ENCODE data around the gene PROKR1. TPM values are rescaled to one million over a fixed set of nuclear protein-coding genes. Genes with fewer than 3 reads are reported as not detected.
"Not testable (repeated sequence)": the region's sequence is repeated elsewhere in the genome, so short reads cannot be mapped to it uniquely, and the experiment has no call there.

PROKR1 gene
- total RNA-seq, 2 experiments from 2014 or later, result 0.52 to 0.60 TPM

GRCh38 chr2:68673631-68674030 is 30.3 kb downstream of the PROKR1 start:
- Mint-ChIP-seq H3K36me3 (peaks cover 4% of the 10 kb centered on the region), H3K27ac (no peak overlapping the region), H3K4me3 (no peak overlapping the region), H3K9me3 (peaks cover 6% of the 10 kb centered on the region), H3K4me1 (peaks cover 5% of the 10 kb centered on the region), H3K27me3 (peaks cover 10% of the 10 kb centered on the region)
- no peak for DNase-seq

- Mint-ChIP-seq H3K27ac (no peak overlapping the region), H3K36me3 (peaks cover 4% of the 10 kb centered on the region), H3K4me3 (no peak overlapping the region), H3K9me3 (peaks cover 7% of the 10 kb centered on the region), H3K4me1 (peaks cover 3% of the 10 kb centered on the region), H3K27me3 (peaks cover 13% of the 10 kb centered on the region)
- no peak for DNase-seq
Measured at GRCh38 chr2:68675470-68675869, 32.1 kb downstream of the PROKR1 start.

DNA sequence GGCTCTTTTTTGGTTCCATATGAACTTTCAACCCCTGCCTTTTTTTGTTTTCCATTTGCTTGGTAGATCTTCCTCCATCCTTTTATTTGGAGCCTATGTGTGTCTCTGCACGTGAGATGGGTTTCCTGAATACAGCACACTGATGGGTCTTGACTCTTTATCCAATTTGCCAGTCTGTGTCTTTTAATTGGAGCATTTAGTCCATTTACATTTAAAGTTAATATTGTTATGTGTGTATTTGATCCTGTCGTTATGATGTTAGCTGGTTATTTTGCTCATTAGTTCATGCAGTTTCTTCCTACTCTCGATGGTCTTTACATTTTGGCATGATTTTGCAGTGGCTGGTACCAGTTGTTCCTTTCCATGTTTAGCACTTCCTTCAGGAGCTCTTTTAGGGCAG is 34.5 kb downstream of the PROKR1 start:
- not testable (repeated sequence) for DNase-seq, H3K4me3 Mint-ChIP-seq, H3K36me3 Mint-ChIP-seq, H3K27ac Mint-ChIP-seq, H3K4me1 Mint-ChIP-seq
- Mint-ChIP-seq H3K9me3 (peaks cover 12% of the 10 kb centered on the region), H3K27me3 (peaks cover 22% of the 10 kb centered on the region)

GRCh38 chr2:68679166-68679916 is 36.0 kb downstream of the PROKR1 start:
- peak; percentile 18 for DNase-seq

DNA sequence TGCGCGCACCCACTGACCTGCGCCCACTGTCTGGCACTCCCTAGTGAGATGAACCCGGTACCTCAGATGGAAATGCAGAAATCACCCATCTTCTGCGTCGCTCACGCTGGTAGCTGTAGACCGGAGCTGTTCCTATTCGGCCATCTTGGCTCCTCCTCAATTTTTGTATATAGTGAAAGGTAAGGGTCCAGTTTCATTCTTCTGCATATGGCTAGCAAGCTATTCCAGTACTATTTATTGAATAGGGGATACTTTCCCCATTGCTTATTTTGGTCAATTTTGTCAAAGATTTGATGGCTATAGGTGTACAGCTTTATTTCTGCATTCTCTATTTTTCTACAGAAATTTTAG is 36.5 kb downstream of the PROKR1 start:
- not testable (repeated sequence) for DNase-seq, H3K36me3 Mint-ChIP-seq, H3K4me1 Mint-ChIP-seq
- Mint-ChIP-seq H3K27me3 (peaks cover 21% of the 10 kb centered on the region), H3K9me3 (peaks cover 12% of the 10 kb centered on the region), H3K27ac (peak overlapping the region; percentile 52), H3K4me3 (peak overlapping the region; percentile 63)

More at GRCh38 chr2:68679166-68679916, 36.0 kb downstream of the PROKR1 start:
- not testable (repeated sequence) for H3K36me3 Mint-ChIP-seq, H3K4me1 Mint-ChIP-seq
- H3K9me3 Mint-ChIP-seq, result peaks cover 12% of the 10 kb centered on the region
- peak overlapping the region; percentile 63 for H3K4me3 Mint-ChIP-seq
- peaks cover 21% of the 10 kb centered on the region for H3K27me3 Mint-ChIP-seq
- peak overlapping the region; percentile 52 for H3K27ac Mint-ChIP-seq

- H3K9me3 Mint-ChIP-seq, result peaks cover 7% of the 10 kb centered on the region
- H3K36me3 Mint-ChIP-seq, result peaks cover 5% of the 10 kb centered on the region
- H3K27ac Mint-ChIP-seq, result no peak overlapping the region
- H3K27me3 Mint-ChIP-seq, result peaks cover 13% of the 10 kb centered on the region
- peaks cover 10% of the 10 kb centered on the region for H3K4me1 Mint-ChIP-seq
- no peak overlapping the region for H3K4me3 Mint-ChIP-seq
- no peak for DNase-seq
Measured at GRCh38 chr2:68684197-68684596, 40.8 kb downstream of the PROKR1 start.

DNA sequence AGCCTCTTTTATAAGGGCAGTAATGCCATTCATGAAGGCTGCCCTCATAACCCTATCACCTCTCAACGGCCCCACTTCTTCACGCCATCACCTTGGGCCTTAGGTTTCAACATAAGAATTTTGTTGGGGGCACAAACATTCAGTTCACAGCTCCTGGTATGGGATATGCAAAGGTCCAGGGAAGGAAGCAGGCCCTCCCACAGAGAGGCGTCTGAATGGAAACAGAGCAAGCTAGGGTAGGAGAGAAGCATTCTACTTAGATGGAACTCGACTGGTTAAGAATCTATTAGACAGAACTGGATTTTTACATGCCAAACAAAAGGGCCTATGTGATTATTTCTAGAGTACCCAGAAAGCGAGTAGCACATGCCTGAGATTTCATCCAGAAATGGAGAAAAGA is 42.8 kb downstream of the PROKR1 start:
- H3K36me3 Mint-ChIP-seq, result peaks cover 5% of the 10 kb centered on the region
- peaks cover 1% of the 10 kb centered on the region for H3K9me3 Mint-ChIP-seq
- DNase-seq, result no peak
- H3K27me3 Mint-ChIP-seq, result peaks cover 13% of the 10 kb centered on the region
- H3K27ac Mint-ChIP-seq, result no peak overlapping the region
- peaks cover 29% of the 10 kb centered on the region for H3K4me1 Mint-ChIP-seq
- no peak overlapping the region for H3K4me3 Mint-ChIP-seq

GRCh38 chr2:68687018-68687417 is 43.6 kb downstream of the PROKR1 start:
- Mint-ChIP-seq H3K27me3 (peaks cover 14% of the 10 kb centered on the region), H3K4me3 (no peak overlapping the region), H3K4me1 (peaks cover 32% of the 10 kb centered on the region), H3K27ac (no peak overlapping the region), H3K9me3 (peaks cover 1% of the 10 kb centered on the region), H3K36me3 (peaks cover 11% of the 10 kb centered on the region)
- DNase-seq, result no peak

DNA sequence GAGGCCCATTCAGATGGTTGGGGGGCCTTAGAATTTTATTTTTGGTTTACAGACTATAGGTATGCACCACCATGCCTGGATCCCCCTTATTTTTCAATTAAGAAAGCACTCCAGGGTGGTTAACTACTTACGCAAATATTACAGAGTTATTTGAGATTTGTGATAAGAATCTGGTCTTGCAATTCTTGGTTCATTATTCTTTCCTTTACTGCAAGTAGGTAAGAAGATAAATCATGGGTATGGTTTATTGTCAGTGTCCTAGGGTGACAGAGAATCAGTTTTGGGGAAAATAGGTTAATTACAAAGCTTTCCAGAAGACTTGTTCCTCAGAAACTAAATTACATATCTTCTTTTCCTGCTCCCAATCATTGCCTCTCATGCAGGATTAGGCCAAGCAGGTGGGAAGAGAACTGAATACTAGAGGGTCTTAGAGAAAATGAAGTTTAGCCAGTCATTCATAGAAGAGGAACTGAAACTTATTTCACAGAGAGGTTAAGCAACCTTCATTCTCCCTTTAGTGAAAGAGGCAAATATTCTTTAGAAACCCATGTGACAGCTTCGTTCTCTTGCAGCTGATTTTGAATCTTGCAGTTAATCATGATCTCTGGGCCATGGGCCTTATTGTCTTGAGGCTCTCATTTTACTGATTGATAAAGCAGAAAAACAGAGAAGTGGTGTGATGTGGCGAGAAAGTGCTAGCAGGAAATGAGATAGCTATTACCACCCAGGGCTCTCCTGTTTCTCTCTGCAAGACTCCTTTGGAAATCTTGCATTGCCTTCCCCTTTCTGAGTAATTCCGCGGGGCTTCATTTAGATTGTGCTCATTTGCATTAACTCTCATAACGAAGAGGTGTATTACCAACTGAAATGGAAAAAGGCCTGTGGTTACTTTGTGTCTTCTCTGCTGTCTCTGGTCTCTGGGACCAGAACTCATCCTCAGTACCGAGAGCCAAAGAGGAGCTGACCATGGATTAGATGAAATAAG is 46.5 kb downstream of the PROKR1 start:
- H3K4me1 Mint-ChIP-seq, result peaks cover 33% of the 10 kb centered on the region
- DNase-seq, result peak; percentile 26
- H3K9me3 Mint-ChIP-seq, result peaks cover 1% of the 10 kb centered on the region
- H3K27me3 Mint-ChIP-seq, result peaks cover 11% of the 10 kb centered on the region
- H3K4me3 Mint-ChIP-seq, result peak overlapping the region; percentile 11
- H3K27ac Mint-ChIP-seq, result peak overlapping the region; percentile 86
- H3K36me3 Mint-ChIP-seq, result peaks cover 14% of the 10 kb centered on the region

GRCh38 chr2:68690851-68691250 is 47.5 kb downstream of the PROKR1 start:
- Mint-ChIP-seq H3K27ac (no peak overlapping the region), H3K4me1 (peaks cover 32% of the 10 kb centered on the region), H3K9me3 (peaks cover 3% of the 10 kb centered on the region), H3K27me3 (peaks cover 11% of the 10 kb centered on the region), H3K4me3 (no peak overlapping the region), H3K36me3 (peaks cover 14% of the 10 kb centered on the region)
- no peak for DNase-seq

GRCh38 chr2:68692511-68692910 is 49.1 kb downstream of the PROKR1 start:
- H3K4me3 Mint-ChIP-seq, result no peak overlapping the region
- H3K27ac Mint-ChIP-seq, result no peak overlapping the region
- no peak for DNase-seq
- H3K4me1 Mint-ChIP-seq, result peaks cover 30% of the 10 kb centered on the region
- peaks cover 2% of the 10 kb centered on the region for H3K9me3 Mint-ChIP-seq
- H3K36me3 Mint-ChIP-seq, result peaks cover 14% of the 10 kb centered on the region
- peaks cover 15% of the 10 kb centered on the region for H3K27me3 Mint-ChIP-seq

DNA sequence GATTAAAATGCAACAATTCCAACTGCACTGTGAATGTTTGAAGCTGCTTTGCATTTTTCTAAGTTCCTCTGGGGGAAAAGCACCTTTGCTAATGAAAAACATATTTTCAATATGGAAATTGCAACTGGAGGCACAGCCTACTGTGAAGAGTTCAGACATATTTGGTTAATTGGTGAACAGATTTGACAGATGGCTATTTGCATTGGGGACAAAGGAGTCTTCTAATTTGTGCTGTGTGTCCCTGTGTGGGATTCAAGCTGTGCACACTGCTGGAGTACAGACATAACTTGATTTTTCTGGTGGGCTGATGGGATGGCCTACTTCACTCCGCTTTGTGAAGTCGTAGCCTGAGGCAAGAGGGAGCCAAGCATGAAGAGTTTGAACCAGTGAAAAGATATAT is 50.6 kb downstream of the PROKR1 start:
- no peak overlapping the region for H3K27ac Mint-ChIP-seq
- DNase-seq, result no peak
- H3K9me3 Mint-ChIP-seq, result peaks cover 2% of the 10 kb centered on the region
- H3K4me3 Mint-ChIP-seq, result no peak overlapping the region
- peaks cover 28% of the 10 kb centered on the region for H3K4me1 Mint-ChIP-seq
- peaks cover 15% of the 10 kb centered on the region for H3K27me3 Mint-ChIP-seq
- peaks cover 8% of the 10 kb centered on the region for H3K36me3 Mint-ChIP-seq

DNA sequence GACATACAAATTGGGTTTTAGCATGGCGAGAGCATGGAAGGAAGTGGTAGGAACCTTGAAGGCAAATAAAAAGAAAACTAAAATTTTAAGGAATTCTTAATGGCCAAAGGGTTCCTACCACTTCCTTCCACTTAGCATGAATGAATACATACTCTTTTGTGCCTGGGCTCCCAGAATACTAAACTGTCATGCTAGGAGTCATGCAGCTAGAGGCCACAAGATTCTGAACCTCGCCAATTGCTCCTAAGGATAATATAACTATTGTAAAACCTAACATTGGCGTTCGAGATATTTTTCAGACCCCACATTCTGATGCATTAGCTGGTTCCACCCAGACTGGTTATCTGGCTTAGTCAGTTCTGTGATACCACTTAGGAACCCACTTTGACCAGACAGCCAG is 52.6 kb downstream of the PROKR1 start:
- peaks cover 12% of the 10 kb centered on the region for H3K36me3 Mint-ChIP-seq
- no peak overlapping the region for H3K27ac Mint-ChIP-seq
- H3K4me3 Mint-ChIP-seq, result no peak overlapping the region
- H3K9me3 Mint-ChIP-seq, result peaks cover 16% of the 10 kb centered on the region
- H3K27me3 Mint-ChIP-seq, result peaks cover 15% of the 10 kb centered on the region
- H3K4me1 Mint-ChIP-seq, result peaks cover 8% of the 10 kb centered on the region
- DNase-seq, result no peak

DNA sequence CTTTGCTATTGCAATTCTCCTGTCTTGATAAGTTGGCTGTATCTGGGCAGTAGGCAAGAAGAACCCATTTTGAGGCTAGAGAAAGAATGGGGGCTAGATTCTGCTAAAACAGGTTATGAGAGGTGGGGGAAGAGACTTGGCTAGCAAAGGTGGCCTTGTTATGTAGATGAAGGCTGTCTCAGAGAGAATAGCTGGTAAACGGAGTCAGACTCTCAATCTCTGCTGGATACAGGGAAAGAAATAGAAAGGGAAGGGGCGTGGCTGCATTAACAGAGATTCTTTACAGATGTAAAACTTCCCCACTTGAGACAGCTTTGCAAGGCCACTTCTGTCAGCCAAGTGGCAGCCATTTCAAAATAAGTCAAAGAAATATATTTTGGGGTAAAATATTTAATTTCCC is 53.2 kb downstream of the PROKR1 start:
- Mint-ChIP-seq H3K4me3 (no peak overlapping the region), H3K9me3 (peaks cover 16% of the 10 kb centered on the region), H3K36me3 (peaks cover 11% of the 10 kb centered on the region), H3K27ac (no peak overlapping the region), H3K27me3 (peaks cover 14% of the 10 kb centered on the region), H3K4me1 (peaks cover 5% of the 10 kb centered on the region)
- DNase-seq, result no peak

DNA sequence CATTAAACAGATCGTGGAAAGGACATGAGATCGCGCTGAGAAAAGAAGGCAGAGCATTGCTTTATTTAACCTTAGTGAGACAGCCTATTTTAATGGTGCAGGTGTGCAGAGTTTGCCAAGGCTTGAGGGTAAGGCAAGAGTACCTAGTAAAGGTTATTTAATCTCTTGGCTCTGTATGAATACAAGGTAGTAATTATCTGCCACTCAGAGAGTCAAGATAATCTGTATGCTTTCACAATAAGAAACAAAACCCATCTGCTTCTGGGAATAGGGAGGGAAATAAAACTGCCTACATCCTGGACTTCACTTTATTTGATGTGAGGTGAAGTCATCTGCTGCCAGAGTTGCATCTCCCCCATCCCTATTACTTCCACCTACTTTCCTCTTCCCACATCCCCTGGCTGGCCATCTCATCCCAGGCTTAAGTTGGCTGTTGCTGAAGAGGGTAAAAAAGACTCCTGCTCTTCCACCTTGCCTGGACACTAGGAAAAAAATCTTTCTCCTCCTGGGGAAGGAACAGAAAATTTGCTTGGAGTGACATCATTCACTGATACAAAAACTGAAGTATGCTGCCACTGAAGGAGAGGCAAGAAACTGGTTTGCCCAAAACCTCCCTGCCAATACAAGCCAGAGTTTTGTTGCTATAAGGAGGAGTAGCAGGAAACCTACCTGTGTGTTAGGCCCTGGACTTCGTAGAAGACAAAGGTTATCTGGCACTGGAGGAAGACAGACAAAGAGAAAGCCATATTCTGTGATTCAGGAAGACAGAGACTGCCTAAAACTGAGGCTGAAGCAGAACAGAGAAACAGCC is 55.4 kb downstream of the PROKR1 start:
- H3K4me1 Mint-ChIP-seq, result peaks cover 7% of the 10 kb centered on the region
- no peak overlapping the region for H3K27ac Mint-ChIP-seq
- peaks cover 8% of the 10 kb centered on the region for H3K27me3 Mint-ChIP-seq
- peaks cover 7% of the 10 kb centered on the region for H3K36me3 Mint-ChIP-seq
- H3K4me3 Mint-ChIP-seq, result no peak overlapping the region
- no peak for DNase-seq
- H3K9me3 Mint-ChIP-seq, result peaks cover 16% of the 10 kb centered on the region

All from activated naive CD8-positive, alpha-beta T cell treated with anti-CD3 and anti-CD28 coated beads for 36 hours (primary cell).